NCI-H2081 (cell line): Measurements from ENCODE around the gene TSPAN33.

Experiments
- DNase-seq, 2 experiments: peaks; one replicate each; lab custom pipeline; 2025; lab: John Stamatoyannopoulos, UW

TSPAN33 gene

DNA sequence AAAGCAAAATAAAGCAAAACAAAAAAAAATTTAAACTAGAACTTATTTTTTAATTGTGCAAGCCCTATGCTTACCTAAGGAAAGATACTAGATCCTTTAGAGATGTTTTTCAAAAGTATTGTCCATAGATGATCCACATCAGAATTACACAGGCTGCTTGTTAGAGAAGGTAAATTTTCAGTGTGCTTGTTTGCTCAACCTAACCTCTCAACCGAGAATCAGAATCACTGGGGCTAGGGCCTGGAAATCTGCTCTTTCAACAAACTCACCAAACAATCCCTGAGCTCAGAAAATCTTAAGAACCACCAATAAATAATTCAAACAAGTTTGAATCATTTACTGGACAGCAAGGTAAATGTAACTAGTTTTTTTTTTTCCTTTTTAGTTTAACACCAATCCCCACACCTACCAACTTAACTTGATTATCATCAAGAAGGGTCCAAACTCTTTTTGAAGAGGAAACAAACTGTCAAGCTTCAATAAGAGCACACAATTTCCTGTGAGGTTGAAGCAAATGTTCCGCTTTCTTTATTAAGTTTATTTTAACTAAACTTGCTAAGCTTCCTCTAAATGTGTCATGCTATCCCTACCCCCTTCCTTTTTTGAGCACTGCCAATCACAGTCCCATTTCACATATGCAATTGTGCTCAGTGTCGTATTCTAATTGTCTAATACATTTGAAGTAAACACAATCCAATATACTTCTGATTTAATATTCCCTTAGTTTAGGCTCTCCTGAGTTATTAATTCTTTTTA is 7.4 kb upstream of the TSPAN33 start:
- no peak for DNase-seq

DNA sequence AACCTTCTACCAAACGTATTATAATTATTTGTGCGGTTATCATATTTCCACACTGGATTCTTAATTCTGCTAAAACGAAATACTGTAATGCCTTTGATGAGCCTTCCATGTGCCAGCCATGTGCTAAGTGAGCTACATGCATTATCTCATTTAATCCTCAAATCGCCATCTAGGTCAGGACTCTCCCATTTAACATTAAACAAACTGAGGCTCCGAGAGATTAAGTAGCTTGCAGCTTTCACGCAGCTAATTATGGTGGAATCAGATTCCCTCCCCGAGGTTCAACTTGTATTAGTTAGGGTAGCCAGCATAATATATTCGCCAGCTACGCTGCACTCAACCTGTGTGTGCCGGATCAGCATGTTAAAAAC is 798 bp upstream of the TSPAN33 start:
- no peak for DNase-seq

DNA sequence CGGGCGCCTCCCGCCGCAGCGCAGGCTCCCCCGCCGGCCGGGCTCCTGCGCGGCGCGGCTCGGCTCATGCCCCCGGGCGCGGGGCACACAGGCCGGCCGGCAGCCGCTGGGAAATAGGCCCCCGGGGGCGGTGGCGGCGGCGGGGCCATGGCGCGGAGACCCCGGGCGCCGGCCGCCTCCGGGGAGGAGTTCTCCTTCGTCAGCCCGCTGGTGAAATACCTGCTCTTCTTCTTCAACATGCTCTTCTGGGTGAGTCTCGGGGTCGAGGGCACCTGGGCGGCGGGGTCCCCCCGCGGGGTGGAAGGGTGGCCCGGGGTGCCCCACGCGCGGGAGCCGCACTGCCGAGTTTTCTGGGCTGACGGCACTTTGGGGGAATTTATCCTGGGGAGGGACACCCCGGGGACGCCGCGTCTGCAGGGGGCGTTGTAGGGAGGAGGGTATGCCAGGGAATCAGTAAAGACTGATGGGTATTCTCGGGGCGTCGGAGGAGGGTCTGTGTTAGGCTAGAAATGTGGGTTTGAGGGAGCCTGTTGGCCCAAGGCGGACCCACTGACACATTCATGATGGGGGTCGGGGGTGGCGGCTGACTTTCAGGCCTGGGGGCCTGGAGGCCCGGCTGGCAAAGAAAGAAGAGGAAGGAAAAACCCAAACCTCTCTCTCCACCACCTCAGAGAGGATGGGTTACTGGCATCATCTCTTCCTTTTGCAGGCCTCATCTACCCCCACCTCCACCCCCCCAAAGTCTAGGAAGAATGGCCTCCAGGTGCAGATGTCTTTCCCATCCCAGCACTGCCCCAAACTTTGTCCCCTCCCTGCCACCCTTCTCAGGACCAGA is 544 bp downstream of the TSPAN33 start:
- DNase-seq = no peak

DNA sequence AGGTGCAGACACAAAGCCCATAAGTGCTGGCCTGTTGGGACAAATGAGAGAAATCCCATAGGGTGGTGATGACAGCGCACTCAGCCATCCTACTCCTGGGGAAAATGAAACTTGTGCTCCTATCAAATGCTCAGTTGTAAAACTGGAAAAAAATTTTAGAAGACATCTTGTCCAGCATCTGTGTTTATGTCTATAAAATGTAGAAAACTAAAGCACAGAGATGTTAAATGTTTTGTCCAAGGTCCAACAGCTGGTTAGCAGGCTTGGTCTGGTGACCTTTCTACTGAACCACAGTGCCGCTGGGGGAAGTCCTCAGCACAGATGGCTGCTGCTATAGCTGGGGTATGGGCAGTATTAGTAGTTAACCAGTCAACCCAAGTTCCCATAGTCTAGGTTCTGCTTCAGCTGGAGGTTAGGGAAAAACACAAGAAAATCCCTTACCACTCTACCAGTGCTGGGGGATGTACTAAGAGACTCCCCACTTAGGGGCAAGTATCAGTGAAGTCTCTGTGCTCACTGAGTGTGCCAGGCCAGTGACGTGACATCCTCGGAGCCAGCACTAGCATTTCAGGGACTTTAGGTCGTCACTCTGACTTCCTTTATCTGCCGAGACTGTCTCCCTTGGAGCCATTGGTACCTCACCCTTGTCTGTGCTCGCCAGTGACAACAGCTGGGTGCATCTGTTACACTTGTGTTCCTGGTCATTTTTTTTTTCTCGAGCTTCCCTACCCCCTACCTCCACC is 1.9 kb downstream of the TSPAN33 start:
- no peak for DNase-seq

DNA sequence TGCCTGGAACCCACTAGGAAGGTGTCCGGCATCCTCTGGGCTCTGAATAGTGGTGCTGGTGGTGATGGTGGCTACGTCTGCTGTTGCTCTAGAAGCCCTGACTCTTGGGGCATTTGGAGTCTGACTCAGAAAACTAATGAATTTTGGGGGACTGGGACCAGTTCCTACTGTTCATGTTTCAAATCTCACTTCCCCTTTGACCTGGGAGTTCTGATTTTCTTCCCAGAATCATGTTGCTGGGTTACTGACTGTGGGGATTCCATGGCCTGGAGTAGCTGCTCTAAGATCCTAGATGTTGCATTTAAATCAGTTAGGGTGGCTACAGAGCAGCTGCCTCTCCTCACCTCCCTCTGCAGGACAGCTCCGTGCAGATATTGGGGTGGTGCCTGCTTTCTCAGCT is 3.2 kb downstream of the TSPAN33 start:
- no peak for DNase-seq

DNA sequence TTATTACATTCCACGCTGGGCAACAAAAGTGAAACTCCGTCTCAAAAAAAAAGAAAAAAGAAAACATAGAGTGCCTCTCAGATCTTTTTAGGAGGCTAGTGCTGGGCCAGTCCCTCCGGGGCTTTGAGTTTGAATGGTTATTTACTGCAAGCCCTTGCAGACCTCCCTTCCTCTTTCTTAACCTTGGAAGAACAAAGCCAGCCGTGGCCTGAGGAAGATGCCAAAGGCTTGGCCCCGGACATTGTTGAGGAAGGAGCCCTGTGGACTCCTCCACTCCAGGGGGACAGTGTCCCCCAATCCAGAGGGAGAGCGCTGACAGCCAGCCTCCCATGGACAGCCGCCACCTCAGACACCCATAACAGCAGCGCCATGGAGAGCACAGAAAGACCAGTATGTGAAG is 5.0 kb downstream of the TSPAN33 start:
- no peak for DNase-seq

DNA sequence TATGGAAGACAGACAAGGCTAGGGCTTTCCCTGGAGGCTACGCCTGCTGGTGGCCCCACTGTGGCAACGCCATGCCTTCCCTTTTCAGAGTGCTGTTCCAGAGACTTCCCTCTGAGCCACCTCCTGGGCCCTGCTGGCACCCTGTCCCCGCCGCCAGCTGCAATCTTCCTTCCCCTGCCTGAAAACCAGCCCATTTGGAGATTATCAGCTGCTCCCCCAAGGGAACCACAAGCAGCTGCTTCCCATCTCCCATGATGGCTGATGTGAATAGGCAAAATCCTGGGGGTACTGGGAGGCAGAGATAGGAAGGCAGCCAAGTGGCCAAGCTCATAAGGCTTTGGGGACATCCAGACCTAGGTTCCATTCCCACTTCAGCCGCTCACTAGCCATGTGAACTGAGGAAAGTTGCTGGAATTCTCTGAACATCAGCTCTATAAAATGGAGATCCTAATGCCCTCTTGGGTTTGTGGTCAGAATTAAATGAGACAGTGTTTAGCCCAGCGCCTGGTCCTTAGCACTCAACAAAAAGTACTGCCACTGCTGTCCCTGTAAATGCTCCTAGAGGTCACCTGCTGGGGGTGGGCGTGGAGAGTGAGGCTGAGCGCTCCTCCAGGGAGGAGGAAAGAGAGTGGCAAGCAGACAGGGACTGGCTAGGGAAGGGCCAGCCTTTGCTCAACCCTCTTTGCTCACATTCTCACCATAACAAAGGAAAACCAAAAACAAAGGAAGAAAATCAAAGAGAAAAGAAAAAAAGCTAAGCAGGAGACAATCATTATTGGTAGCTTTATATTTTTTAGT is 5.9 kb downstream of the TSPAN33 start:
- no peak for DNase-seq

DNA sequence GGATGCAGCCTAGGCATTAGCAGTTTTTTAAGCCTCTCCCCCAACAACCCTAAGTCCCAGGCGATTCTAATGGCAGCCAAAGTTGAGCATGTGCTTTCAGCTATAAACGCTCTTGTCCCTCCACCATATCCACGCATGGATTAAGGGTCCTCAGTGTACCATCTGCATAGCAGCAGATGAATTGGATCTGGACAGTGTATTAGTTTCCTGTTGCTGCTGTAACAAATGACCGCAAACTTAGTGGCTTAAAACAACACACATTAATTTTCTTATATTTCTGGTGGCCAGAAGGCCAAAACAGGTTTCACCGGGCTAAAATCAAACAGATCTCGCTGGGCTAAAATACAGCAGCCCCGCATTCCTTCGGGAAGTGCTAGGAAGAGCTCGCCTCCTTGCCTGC is 13.1 kb downstream of the TSPAN33 start:
- no peak for DNase-seq

DNA sequence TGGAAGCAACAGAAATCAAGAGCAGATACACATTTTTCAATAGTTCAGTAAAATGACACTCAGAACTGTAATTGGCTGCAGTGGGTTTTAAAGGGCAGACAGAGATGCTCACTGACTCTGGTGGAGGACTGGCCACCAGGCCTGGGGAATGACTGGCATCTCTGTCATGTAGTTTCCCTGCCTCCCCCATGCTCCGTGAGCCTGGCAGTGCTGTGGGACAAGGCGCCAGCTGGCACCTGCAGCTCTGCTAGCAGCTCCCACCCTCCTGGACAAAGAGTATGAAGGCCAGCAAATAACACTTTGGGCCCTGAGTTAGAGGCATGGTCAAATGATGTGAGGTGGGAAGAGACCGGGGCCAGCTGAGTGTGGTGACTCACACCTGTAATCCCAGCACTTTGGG is 15.0 kb downstream of the TSPAN33 start:
- DNase-seq = no peak

DNA sequence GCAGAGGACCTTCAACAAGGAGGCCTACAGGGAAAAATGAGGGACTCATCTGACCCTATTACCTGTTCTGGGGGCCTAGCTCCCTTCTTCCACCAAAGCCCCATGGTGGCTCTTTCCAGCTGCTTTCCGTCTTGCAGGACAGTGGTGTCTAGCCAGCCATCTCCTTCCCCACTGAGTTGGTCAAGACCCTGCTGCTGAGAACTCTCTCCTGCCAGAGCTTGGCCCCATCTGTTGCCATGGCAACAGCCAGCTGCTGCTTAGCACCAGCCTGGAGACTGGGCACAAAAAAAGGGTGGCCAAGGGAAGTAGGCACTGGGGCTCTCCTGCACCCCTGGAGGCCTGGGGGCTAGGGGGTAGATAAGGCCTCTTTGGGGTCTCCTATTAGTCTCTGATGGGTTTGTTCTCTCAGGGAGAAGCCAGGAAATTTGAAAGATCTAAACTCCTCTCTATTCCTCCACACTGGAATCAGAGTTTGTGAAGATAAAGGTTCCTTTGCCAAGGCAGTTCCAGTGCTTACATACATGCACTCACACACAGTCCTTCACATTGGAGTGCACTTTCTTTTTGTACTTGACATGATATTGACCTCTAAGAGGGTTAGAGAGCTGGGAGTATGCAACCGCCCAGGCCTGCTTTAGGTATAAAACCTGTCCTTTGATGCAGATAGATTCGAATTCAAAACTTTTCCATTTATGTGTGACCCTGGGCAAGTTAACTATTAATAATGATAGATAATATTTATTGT is 15.8 kb downstream of the TSPAN33 start:
- DNase-seq = peak in 1 of 2 experiments; percentile 52

DNA sequence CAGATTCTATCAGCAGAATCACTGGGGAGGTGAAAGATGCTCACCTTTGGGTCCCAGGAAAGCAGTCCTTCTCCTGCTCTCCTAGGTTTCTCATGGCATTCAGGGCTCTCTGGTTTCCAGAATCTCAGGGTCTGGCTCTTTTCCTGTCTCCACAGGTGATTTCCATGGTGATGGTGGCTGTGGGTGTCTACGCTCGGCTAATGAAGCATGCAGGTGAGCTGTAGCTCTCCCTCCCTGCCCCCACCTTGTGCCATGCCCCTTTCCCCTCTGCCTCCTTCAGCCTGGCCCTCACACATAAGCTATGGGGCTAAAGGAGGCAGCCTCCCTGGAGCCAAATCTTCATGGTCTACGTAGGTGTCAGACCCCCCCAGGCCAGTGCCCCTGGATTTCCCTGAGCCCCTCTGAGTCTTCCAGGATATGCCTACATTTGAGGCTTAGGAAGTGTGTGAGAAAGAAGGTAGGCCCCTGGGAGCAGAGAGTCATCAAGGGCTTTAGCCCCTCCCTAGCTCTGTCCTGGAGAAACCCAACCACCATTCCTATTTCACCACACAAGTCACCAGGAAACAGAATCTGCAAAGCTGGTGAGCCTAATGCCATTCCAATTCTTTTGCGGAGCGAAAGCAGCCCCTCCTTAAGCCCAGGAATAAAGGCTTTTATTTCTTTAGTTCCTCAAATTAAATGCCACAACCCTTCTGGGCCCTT is 17.2 kb downstream of the TSPAN33 start:
- DNase-seq = no peak

DNA sequence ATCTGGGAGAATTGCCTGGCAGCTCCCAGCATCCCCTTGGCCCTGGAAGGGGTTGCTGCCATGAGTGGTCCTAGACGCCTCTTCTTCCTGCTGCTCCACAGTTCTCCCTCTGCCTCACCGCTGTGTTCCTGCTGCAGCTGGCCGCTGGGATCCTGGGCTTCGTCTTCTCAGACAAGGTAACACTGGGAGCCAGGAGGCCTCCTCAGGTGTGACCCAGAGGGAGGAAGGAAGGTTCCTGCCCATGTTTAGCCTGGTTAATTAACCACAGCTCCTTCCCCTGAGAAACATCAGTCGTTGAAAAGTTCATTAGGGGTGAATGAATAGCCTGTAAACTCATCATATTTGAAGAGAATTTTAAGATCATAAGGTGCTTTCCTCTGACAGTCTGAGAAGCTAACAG is 18.2 kb downstream of the TSPAN33 start:
- no peak for DNase-seq

DNA sequence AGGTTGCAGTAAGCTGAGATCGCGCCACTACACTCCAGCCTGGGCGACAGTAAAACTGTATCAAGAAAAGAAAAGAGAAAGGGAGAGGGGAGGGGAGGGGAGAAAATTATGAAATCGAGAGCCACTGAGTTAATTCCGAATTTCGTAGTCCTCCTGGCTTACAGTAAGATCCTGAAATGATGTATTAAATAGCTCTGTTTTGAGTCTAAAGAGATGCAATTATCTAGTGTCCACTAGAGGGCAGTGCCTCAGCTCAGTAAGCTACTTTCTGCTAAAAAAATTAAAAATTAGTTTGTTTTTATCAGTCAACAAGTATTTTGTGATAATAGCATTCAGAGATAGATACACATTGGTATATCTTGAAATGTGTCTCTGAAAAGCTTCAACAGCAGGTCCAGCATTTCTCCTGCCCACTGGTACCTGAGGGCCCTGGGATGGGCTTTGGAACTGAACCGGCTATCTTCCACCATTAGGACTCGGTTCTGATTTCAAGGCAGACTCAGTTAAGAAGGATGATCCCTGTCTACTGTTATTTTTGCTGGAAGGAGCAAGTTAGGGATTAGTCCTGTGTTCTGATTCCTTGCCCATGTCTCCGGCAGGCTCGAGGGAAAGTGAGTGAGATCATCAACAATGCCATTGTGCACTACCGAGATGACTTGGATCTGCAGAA is 19.5 kb downstream of the TSPAN33 start:
- peak in 1 of 2 experiments; percentile 46 for DNase-seq

DNA sequence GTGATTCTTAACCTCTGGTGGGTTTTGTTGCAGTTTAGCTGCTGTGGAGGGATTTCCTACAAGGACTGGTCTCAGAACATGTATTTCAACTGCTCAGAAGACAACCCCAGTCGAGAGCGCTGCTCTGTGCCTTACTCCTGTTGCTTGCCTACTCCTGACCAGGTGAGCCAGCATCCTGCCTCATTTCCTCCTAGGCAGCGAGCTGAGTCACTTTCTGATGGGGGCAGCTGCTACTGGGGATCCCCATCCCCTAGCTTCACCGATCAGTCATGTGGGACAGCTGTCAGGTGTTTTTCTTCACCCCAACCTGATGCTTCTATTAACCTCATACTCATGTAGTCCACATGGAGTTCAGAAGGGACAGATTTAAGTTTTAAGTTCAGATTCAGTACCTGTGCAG is 22.2 kb downstream of the TSPAN33 start:
- no peak for DNase-seq

DNA sequence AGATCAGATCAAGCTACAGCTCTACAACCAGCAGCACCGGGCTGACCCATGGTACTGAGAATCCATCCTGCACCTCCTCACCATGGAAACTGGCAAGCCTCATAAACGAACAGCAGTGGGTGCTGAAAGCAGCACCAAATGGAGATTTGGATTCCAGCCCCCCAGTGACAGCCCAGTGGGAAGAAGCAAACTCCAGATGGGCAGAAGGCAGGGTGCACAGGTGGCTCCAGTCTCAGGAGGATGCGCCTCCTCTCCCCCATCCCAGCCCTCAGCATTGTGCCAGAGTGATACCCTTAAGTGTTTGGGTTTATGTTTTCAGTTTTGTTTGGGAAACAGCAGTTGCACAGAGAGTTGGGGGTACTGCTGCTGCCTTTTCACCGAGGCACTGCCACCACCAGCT is 23.3 kb downstream of the TSPAN33 start:
- no peak for DNase-seq

DNA sequence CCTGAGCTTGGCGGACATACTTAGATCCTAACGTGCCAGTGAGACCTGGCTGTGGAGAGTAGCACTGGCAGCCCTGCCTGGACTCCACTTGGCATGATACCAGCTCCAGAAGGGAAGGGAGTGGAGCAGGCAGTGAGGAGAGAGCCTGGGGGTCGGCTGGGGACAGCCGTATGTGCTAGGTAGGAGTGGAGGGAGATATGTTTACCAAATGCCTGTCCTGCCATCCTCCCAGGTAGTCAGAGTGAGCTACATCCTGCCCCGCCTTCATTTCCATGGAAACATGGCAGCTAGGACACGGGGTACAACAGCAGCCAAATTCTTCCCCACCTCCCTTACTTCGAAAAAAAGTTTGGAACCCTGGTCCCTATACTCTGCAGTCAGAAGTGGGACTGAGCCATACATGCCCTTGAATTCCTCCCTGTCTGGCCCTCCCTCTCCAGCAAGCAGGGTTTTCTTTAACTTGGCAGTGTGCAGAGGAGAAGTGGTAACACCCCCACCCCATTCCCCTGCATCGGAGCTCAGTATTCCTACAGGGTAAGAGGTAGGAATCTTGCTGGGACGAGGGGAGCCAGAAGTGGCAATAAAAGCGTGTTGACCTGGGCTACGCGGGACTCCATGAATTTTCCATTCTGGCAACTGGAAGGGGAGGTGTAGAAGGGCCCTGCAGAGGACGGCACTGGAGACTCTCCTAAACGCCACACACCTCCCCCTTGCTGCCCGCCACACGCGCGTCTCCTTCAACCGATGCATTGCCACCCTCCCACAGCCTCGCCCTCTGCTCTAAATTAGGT is 23.9 kb downstream of the TSPAN33 start:
- DNase-seq = peak in 1 of 2 experiments; percentile 13

DNA sequence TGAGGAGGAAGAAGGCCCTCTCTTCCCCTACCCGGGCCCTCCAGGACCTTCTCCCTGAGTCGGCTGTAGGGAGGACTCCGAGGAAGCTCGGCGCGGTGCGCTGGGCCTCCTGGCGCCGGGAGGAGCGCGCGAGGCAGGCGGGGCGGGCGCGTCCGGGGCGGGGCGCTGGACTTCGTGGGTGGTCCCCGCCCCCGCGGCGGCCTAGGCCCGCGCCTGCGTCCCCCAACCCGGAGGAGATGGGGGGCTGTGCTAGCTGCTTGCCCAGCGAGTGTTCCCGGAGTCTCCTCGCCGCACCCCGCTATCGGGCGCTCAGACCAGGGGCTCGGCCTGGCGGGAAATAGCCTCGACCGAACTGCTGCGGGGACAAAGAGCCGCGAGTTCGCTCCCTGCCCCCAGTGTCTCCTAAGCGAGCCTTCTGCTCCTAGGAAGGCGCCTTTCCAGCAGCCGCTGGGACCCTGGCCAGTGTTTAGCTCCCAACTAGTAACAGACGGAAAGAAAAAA is 24.7 kb downstream of the TSPAN33 start:
- DNase-seq = no peak

DNA sequence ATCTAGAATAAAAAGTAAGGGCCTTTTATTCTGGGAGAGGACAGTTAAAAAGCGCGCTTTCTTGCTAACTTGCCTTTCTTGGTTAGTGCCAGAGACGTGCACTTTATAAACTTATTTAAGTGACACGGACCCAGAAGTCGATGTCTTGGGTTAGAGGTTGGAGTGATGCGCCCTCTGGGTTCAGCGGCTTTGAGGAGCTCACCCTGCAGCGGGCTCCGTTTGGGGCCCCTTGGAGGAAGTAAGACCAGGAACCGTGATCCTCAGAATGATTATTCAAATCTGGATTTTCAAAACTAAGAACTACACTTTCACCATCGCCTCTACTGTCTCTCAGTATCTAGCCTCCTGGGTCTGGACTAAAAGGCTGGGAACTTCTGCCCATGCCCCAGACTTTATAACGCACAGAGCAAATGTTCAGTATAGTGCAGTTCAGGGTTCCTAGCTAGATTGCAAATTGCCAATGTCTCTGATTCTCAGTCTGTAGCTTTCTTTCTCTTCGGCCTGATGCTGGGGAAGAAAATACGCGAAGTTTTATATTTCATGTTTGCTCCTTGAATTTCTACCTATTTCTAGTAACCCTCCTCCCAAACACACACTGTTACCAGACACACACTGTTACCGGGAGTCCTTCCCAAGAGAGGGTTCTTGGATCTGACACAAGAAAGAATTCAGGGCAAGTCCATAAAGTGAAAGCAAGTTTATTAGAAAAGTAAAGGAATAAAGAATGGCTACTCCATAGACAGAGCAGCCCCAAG is 25.4 kb downstream of the TSPAN33 start:
- no peak for DNase-seq
